Measurements from ENCODE around the gene NFS1. TPM values are rescaled to one million over a fixed set of nuclear protein-coding genes. Genes with fewer than 3 reads are reported as not detected.

The NFS1 gene
- total and polyA plus RNA-seq, 4 donors: 30.1 to 55.2 (median 46.1) TPM

DNA sequence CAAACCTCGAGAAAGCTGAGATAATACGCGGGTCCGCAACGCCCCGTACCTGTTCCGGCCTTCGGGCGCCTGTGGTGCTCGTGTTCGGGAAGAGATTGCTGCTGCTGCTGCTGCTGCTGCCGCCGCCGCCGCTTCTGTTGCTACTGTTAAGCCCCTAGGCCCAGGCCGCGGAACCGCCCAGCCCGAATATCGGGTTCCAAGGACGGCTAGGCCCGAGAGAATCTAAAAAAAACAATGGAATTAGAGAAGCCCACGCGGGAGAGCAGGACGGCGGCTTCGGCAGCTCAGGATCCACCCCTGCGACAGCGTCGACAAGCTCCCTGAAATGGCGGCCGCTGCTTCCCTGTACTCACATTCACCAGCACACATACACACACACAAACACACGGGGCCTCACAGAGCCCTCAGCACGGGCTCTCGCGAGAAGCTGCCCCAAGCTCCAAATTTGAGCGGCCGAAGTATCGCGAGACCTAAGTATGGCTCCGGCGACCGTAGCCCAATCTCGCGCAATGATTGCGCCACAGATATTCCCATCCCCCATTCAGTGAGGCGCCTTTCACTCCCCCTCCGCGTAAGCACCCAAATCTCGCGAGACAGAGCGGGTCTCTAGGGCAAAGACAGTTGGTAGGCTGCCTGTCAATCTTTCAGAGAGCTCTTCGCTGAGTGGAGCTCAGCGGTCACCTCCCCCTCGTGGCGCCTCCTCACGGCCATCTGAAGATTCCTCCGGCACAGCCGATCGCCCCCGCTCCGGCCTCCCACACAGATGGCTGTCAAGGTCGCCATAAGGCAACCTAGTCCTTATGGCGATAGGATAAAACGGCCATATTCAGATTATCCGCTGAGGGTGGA, 43.0 kb upstream of the NFS1 start, which contains the start of gene RBM39:
RBM39 (minus strand) TSS at position 369 of the 849 bp plus-strand sequence. CDS start 1,386 bp downstream, outside the sequence.
- peak within 1 kb of the TSS; percentile 99 to 100 for H3K9ac ChIP-seq (ENCODE audit: low read depth in 1 of 2, low read length in 2 of 2)
- H3K4me3 ChIP-seq (ENCODE audit: low read depth in 1 of 3, low read length in 3 of 3): peak within 1 kb of the TSS; percentile 81 to 98 (median 95)
- H3K27ac ChIP-seq (ENCODE audit: low read depth in 1 of 2, low read length in 2 of 2): peak within 1 kb of the TSS; percentile 99 to 100
- peaks cover 2 to 26% (median 21%) of the 10 kb centered on the region in 4 donors for H3K36me3 ChIP-seq (ENCODE audit: control insufficient read depth in 4 of 4, insufficient read depth in 3 of 4, low read depth in 1 of 4, low read length in 3 of 4)
- WGBS: under 1% methylated on average over 66 of the region's 66 CpGs
- H3K9me3 ChIP-seq (ENCODE audit: control insufficient read depth in 4 of 4, low read length in 3 of 4): no peaks in the 10 kb centered on the region
- H3K4me1 ChIP-seq (ENCODE audit: control insufficient read depth in 4 of 4, insufficient read depth in 4 of 4, low read length in 3 of 4): peaks cover 3 to 30% (median 26%) of the 10 kb centered on the region in 4 donors
- DNase-seq (ENCODE audit: low spot score): peak; percentile 98
- H3K27me3 ChIP-seq (ENCODE audit: control insufficient read depth in 4 of 4, insufficient read depth in 4 of 4, low read length in 3 of 4): no peaks in the 10 kb centered on the region
- TF ChIP-seq EGR1 (IDR thresholded peaks at IDR 0.05; ENCODE audit: low read depth in 2 of 2) (peak; percentile 94), YY1 (IDR thresholded peaks at IDR 0.05) (peak; percentile 96), JUND (IDR thresholded peaks at IDR 0.05) (peak; percentile 14 to 52), FOXA2 (IDR thresholded peaks at IDR 0.05) (no peak), FOXA1 (IDR thresholded peaks at IDR 0.05) (peak; percentile 67), HNF4A (conservative IDR thresholded peaks at IDR 0.05) (peak; percentile 13 to 34), SP1 (IDR thresholded peaks at IDR 0.05) (peak; percentile 88), GABPA (IDR thresholded peaks at IDR 0.05 in 1 of 2, conservative IDR thresholded peaks at IDR 0.05 in 1 of 2) (peak in 1 of 2 donors; percentile 50), RXRA (IDR thresholded peaks at IDR 0.05) (peak; percentile 46 to 60), TAF1 (conservative IDR thresholded peaks at IDR 0.05) (peak; percentile 95), HNF4G (IDR thresholded peaks at IDR 0.05) (peak; percentile 8), NR2F2 (IDR thresholded peaks at IDR 0.05) (peak; percentile 32), RAD21 (IDR thresholded peaks at IDR 0.05) (peak; percentile 46 to 58)
- TF ChIP-seq, protein P1, sequence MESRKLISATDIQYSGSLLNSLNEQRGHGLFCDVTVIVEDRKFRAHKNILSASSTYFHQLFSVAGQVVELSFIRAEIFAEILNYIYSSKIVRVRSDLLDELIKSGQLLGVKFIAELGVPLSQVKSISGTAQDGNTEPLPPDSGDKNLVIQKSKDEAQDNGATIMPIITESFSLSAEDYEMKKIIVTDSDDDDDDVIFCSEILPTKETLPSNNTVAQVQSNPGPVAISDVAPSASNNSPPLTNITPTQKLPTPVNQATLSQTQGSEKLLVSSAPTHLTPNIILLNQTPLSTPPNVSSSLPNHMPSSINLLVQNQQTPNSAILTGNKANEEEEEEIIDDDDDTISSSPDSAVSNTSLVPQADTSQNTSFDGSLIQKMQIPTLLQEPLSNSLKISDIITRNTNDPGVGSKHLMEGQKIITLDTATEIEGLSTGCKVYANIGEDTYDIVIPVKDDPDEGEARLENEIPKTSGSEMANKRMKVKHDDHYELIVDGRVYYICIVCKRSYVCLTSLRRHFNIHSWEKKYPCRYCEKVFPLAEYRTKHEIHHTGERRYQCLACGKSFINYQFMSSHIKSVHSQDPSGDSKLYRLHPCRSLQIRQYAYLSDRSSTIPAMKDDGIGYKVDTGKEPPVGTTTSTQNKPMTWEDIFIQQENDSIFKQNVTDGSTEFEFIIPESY (IDR thresholded peaks at IDR 0.05): peak; percentile 100
- TF ChIP-seq, protein P2, sequence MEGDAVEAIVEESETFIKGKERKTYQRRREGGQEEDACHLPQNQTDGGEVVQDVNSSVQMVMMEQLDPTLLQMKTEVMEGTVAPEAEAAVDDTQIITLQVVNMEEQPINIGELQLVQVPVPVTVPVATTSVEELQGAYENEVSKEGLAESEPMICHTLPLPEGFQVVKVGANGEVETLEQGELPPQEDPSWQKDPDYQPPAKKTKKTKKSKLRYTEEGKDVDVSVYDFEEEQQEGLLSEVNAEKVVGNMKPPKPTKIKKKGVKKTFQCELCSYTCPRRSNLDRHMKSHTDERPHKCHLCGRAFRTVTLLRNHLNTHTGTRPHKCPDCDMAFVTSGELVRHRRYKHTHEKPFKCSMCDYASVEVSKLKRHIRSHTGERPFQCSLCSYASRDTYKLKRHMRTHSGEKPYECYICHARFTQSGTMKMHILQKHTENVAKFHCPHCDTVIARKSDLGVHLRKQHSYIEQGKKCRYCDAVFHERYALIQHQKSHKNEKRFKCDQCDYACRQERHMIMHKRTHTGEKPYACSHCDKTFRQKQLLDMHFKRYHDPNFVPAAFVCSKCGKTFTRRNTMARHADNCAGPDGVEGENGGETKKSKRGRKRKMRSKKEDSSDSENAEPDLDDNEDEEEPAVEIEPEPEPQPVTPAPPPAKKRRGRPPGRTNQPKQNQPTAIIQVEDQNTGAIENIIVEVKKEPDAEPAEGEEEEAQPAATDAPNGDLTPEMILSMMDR (IDR thresholded peaks at IDR 0.05; ENCODE audit: low read depth, low read length, missing input control): peak; percentile 29
- TF ChIP-seq, protein P3, sequence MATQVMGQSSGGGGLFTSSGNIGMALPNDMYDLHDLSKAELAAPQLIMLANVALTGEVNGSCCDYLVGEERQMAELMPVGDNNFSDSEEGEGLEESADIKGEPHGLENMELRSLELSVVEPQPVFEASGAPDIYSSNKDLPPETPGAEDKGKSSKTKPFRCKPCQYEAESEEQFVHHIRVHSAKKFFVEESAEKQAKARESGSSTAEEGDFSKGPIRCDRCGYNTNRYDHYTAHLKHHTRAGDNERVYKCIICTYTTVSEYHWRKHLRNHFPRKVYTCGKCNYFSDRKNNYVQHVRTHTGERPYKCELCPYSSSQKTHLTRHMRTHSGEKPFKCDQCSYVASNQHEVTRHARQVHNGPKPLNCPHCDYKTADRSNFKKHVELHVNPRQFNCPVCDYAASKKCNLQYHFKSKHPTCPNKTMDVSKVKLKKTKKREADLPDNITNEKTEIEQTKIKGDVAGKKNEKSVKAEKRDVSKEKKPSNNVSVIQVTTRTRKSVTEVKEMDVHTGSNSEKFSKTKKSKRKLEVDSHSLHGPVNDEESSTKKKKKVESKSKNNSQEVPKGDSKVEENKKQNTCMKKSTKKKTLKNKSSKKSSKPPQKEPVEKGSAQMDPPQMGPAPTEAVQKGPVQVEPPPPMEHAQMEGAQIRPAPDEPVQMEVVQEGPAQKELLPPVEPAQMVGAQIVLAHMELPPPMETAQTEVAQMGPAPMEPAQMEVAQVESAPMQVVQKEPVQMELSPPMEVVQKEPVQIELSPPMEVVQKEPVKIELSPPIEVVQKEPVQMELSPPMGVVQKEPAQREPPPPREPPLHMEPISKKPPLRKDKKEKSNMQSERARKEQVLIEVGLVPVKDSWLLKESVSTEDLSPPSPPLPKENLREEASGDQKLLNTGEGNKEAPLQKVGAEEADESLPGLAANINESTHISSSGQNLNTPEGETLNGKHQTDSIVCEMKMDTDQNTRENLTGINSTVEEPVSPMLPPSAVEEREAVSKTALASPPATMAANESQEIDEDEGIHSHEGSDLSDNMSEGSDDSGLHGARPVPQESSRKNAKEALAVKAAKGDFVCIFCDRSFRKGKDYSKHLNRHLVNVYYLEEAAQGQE (IDR thresholded peaks at IDR 0.05): peak; percentile 93
- TF ChIP-seq, protein P4, sequence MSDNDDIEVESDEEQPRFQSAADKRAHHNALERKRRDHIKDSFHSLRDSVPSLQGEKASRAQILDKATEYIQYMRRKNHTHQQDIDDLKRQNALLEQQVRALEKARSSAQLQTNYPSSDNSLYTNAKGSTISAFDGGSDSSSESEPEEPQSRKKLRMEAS (IDR thresholded peaks at IDR 0.05): peak; percentile 71
- TF ChIP-seq, protein P5, sequence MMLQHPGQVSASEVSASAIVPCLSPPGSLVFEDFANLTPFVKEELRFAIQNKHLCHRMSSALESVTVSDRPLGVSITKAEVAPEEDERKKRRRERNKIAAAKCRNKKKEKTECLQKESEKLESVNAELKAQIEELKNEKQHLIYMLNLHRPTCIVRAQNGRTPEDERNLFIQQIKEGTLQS (IDR thresholded peaks at IDR 0.05): peak; percentile 39

All from liver (tissue), 9 donors.